Neuronal stem cell (in vitro differentiated cells): Measurements from ENCODE around the gene FIGN.

Experiments used
- DNase-seq: peaks from one replicate; pipeline ENCODE4 v3.0.0-alpha.2; 2013; ENCODE audit warnings: low spot score
- H2AFZ ChIP-seq: one replicate; pipeline ENCODE4 v1.6.1; 2013; ENCODE audit warnings: mild to moderate bottlenecking, low read length, inconsistent platforms
- H2AK5ac ChIP-seq: 2 replicates; pipeline ENCODE4 v1.6.1; 2013; ENCODE audit warnings: low read depth, mild to moderate bottlenecking, inconsistent platforms, low read length, moderate library complexity, mixed read lengths
- H2BK120ac ChIP-seq: 2 replicates; pipeline ENCODE4 v1.6.1; 2013; ENCODE audit warnings: low read depth, mild to moderate bottlenecking, inconsistent platforms, low read length, moderate library complexity, mixed read lengths
- H2BK12ac ChIP-seq: one replicate; pipeline ENCODE4 v1.6.1; 2013; ENCODE audit warnings: low read length, inconsistent platforms
- H2BK15ac ChIP-seq: 2 replicates; pipeline ENCODE4 v1.6.1; 2013; ENCODE audit warnings: mild to moderate bottlenecking, low read length, inconsistent platforms, mixed read lengths
- H2BK5ac ChIP-seq: one replicate; pipeline ENCODE4 v1.6.1; 2013; ENCODE audit warnings: inconsistent platforms, mild to moderate bottlenecking, low read length, moderate library complexity
- H3K14ac ChIP-seq: one replicate; pipeline ENCODE4 v1.6.1; 2013; ENCODE audit warnings: low read length, inconsistent platforms
- H3K18ac ChIP-seq: 2 replicates; pipeline ENCODE4 v1.6.1; 2013; ENCODE audit warnings: low read length, inconsistent platforms
- H3K23ac ChIP-seq: 2 replicates; pipeline ENCODE4 v1.6.1; 2013; ENCODE audit warnings: low read depth, mild to moderate bottlenecking, mixed read lengths, low read length, inconsistent platforms; ENCODE audit not compliant: poor library complexity
- H3K27ac ChIP-seq: replicated peaks from 3 replicates; pipeline ENCODE4 v1.5.1; 2013; ENCODE audit warnings: low read length, inconsistent platforms
- H3K27me3 ChIP-seq, 3 experiments: 2 replicates each; pipeline ENCODE4 v1.6.1; 2013; ENCODE audit warnings: low read length in 3 of 3, mild to moderate bottlenecking in 2 of 3, inconsistent platforms in 1 of 3, low read depth in 1 of 3, mixed read lengths in 1 of 3, moderate library complexity in 1 of 3; ENCODE audit not compliant: control insufficient read depth in 3 of 3, insufficient read depth in 3 of 3
- H3K36me3 ChIP-seq, 2 donors: replicated peaks in 1 of 2; 2 replicates each; pipeline ENCODE4 v1.6.1; 2013; ENCODE audit warnings: low read length in 2 of 2; ENCODE audit not compliant: control insufficient read depth in 2 of 2, insufficient read depth in 2 of 2
- H3K4ac ChIP-seq: 2 replicates; pipeline ENCODE4 v1.6.1; 2013; ENCODE audit warnings: inconsistent platforms, mild to moderate bottlenecking, low read length, moderate library complexity
- H3K4me1 ChIP-seq, 2 donors: 1 replicate in 1 of 2; 2 replicates in 1 of 2; pipeline ENCODE4 v1.6.1; 2013; ENCODE audit warnings: low read length in 2 of 2, low read depth in 1 of 2; ENCODE audit not compliant: control insufficient read depth in 2 of 2, insufficient read depth in 1 of 2
- H3K4me2 ChIP-seq: one replicate; pipeline ENCODE4 v1.6.1; 2013; ENCODE audit warnings: mild to moderate bottlenecking, low read length, inconsistent platforms; ENCODE audit not compliant: insufficient read depth, poor library complexity, severe bottlenecking
- H3K4me3 ChIP-seq, 2 donors: 2 replicates each; pipeline ENCODE4 v1.5.1; 2013; ENCODE audit warnings: low read length in 2 of 2, mild to moderate bottlenecking in 2 of 2, inconsistent platforms in 1 of 2, moderate library complexity in 1 of 2
- H3K79me1 ChIP-seq: one replicate; pipeline ENCODE4 v1.6.1; 2013; ENCODE audit warnings: low read depth, mild to moderate bottlenecking, inconsistent platforms, low read length, moderate library complexity
- H3K9ac ChIP-seq: one replicate; pipeline ENCODE4 v1.6.1; 2013; ENCODE audit warnings: mild to moderate bottlenecking, low read depth, low read length, inconsistent platforms; ENCODE audit not compliant: poor library complexity
- H3K9me3 ChIP-seq, 2 donors: replicated peaks in 1 of 2; 2 replicates each; pipeline versions ENCODE3 to v1.6.1; 2013; ENCODE audit warnings: low read length in 2 of 2, mild to moderate bottlenecking in 2 of 2, inconsistent platforms in 1 of 2, low read depth in 1 of 2, mixed read lengths in 1 of 2, moderate library complexity in 1 of 2; ENCODE audit not compliant: control insufficient read depth in 2 of 2, insufficient read depth in 1 of 2
- H4K8ac ChIP-seq: one replicate; pipeline ENCODE4 v1.6.1; 2013; ENCODE audit warnings: low read depth, mild to moderate bottlenecking, inconsistent platforms, low read length, moderate library complexity
- H4K91ac ChIP-seq: one replicate; pipeline ENCODE4 v1.6.1; 2013; ENCODE audit warnings: low read length, low read depth, mild to moderate bottlenecking, inconsistent platforms; ENCODE audit not compliant: poor library complexity
- whole genome bisulfite sequencing, 2 donors: extraction: QIAGEN DNeasy Blood & Tissue Kit; methylation state at CpG; one replicate each; pipeline ENCODE4 v1.1.7; 2013; ENCODE audit warnings: missing lambda C conversion rate in 2 of 2, mixed read lengths in 1 of 2; ENCODE audit not compliant: insufficient read length in 2 of 2, insufficient replicate concordance in 1 of 2; ENCODE audit errors: extremely low coverage in 2 of 2; 5-methylcytosine and 5-hydroxymethylcytosine counted together

The FIGN gene

GRCh38 chr2:163657281-163657656 is 78.5 kb downstream of the FIGN start:
- Histone ChIP-seq H4K91ac (no peak overlapping the region), H3K9ac (no peak overlapping the region), H2AK5ac (no peak overlapping the region), H3K4ac (no peak overlapping the region), H2AFZ (no peak overlapping the region), H2BK12ac (no peak overlapping the region), H2BK15ac (no peak overlapping the region), H3K9me3 (no peaks in the 10 kb centered on the region), H4K8ac (no peak overlapping the region), H2BK5ac (no peak overlapping the region), H3K79me1 (peaks cover 2% of the 10 kb centered on the region), H3K27me3 (no peaks in the 10 kb centered on the region), H3K23ac (no peak overlapping the region), H3K27ac (no peak overlapping the region), H3K18ac (no peak overlapping the region), H3K14ac (no peak overlapping the region), H3K36me3 (no peaks in the 10 kb centered on the region), H3K4me3 (no peak overlapping the region), H3K4me2 (no peak overlapping the region), H2BK120ac (no peak overlapping the region), H3K4me1 (peaks cover 0 to 14% of the 10 kb centered on the region in 2 donors)
- WGBS, 2 donors, result no CpG with 5 or more reads among the region's 3 CpGs
- no peak for DNase-seq

GRCh38 chr2:163656622-163657280 is 79.1 kb downstream of the FIGN start:
- Histone ChIP-seq H2BK12ac (no peak overlapping the region), H3K4ac (no peak overlapping the region), H2BK15ac (no peak overlapping the region), H3K9me3 (no peaks in the 10 kb centered on the region), H3K4me2 (no peak overlapping the region), H2BK120ac (no peak overlapping the region), H2AFZ (no peak overlapping the region), H2BK5ac (no peak overlapping the region), H3K4me1 (peaks cover 0 to 14% of the 10 kb centered on the region in 2 donors), H3K27me3 (no peaks in the 10 kb centered on the region), H3K4me3 (no peak overlapping the region), H4K8ac (no peak overlapping the region), H3K79me1 (peaks cover 2% of the 10 kb centered on the region), H3K23ac (no peak overlapping the region), H3K27ac (no peak overlapping the region), H3K18ac (no peak overlapping the region), H3K9ac (no peak overlapping the region), H4K91ac (no peak overlapping the region), H3K36me3 (no peaks in the 10 kb centered on the region), H3K14ac (no peak overlapping the region), H2AK5ac (no peak overlapping the region)
- no peak for DNase-seq
- WGBS, 2 donors, result no CpG with 5 or more reads among the region's 2 CpGs

DNA sequence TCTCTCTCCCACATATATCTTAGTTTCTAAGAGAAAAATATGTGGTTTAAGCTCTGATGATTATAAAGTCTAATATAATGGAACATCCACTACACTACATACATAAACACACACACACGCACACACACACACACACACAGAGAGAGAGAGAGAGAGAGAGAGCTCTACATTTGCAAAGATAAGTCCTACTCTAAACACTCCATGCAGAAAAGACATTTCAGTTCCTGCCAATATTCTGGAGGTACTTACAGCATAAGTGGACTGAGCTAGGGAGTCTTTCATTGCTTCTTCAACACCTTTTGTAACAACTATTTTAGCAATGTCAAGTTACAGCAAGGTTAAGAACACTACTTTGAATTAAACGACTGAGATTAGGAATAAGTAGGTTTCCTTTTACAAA is 80.1 kb downstream of the FIGN start:
- H2BK15ac ChIP-seq, result no peak overlapping the region
- H3K23ac ChIP-seq, result no peak overlapping the region
- no peaks in the 10 kb centered on the region for H3K27me3 ChIP-seq
- H4K91ac ChIP-seq, result no peak overlapping the region
- H4K8ac ChIP-seq, result no peak overlapping the region
- H3K9ac ChIP-seq, result no peak overlapping the region
- H3K9me3 ChIP-seq, result no peaks in the 10 kb centered on the region
- no peak overlapping the region for H2AFZ ChIP-seq
- H2BK12ac ChIP-seq, result no peak overlapping the region
- H3K4me1 ChIP-seq, result peaks cover 0 to 14% of the 10 kb centered on the region in 2 donors
- H3K27ac ChIP-seq, result no peak overlapping the region
- H3K4me3 ChIP-seq, result no peak overlapping the region
- no peaks in the 10 kb centered on the region for H3K36me3 ChIP-seq
- no peak overlapping the region for H3K18ac ChIP-seq
- no CpG with 5 or more reads among the region's 2 CpGs for WGBS, 2 donors
- H2BK5ac ChIP-seq, result no peak overlapping the region
- no peak for DNase-seq
- no peak overlapping the region for H3K14ac ChIP-seq
- no peak overlapping the region for H3K4ac ChIP-seq
- H2BK120ac ChIP-seq, result no peak overlapping the region
- H3K4me2 ChIP-seq, result no peak overlapping the region
- H2AK5ac ChIP-seq, result no peak overlapping the region
- no peaks in the 10 kb centered on the region for H3K79me1 ChIP-seq

DNA sequence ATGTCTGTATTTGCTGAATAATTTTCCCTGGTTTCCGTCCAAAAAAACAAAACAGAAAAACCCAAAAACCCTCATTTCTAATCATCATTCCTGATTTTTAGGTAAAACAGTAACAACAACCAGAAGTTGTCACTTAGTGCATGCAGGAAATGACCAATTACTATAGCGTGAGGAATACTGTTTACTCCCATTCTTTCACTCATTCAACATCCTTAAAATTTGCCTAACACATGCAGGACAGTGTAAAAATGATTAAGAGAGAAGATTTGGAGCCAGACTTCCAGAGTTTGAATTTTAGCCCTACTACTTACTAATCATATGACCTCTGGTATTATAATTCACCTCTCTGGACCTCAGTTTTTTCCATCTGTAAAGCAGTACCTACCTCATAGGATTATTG is 83.1 kb downstream of the FIGN start:
- H2BK12ac ChIP-seq, result no peak overlapping the region
- H3K27ac ChIP-seq, result no peak overlapping the region
- peaks cover 0 to 14% of the 10 kb centered on the region in 2 donors for H3K4me1 ChIP-seq
- no peak overlapping the region for H4K91ac ChIP-seq
- no peak overlapping the region for H3K9ac ChIP-seq
- no peak overlapping the region for H3K4me3 ChIP-seq
- no peak overlapping the region for H3K4ac ChIP-seq
- no peak overlapping the region for H2AK5ac ChIP-seq
- no CpG with 5 or more reads among the region's 2 CpGs for WGBS, 2 donors
- H3K23ac ChIP-seq, result no peak overlapping the region
- no peak overlapping the region for H3K4me2 ChIP-seq
- no peak overlapping the region for H3K18ac ChIP-seq
- no peak overlapping the region for H2BK15ac ChIP-seq
- H3K9me3 ChIP-seq, result no peaks in the 10 kb centered on the region
- no peaks in the 10 kb centered on the region for H3K36me3 ChIP-seq
- H2BK5ac ChIP-seq, result no peak overlapping the region
- H3K27me3 ChIP-seq, result no peaks in the 10 kb centered on the region
- no peak overlapping the region for H2AFZ ChIP-seq
- no peaks in the 10 kb centered on the region for H3K79me1 ChIP-seq
- DNase-seq, result no peak
- no peak overlapping the region for H2BK120ac ChIP-seq
- H3K14ac ChIP-seq, result no peak overlapping the region
- no peak overlapping the region for H4K8ac ChIP-seq
